Esophagus (tissue), 2 donors: ENCODE results near the gene KRTAP5-3. TPM values are rescaled to one million over a fixed set of nuclear protein-coding genes. Genes with fewer than 3 reads are reported as not detected.
A peak's percentile ranks its signal among the peaks of the same experiment; 100 is the strongest.

ENCODE experiments used
- H3K27ac ChIP-seq, 2 donors: one replicate each; pipeline ENCODE4 v1.5.1; 2013; ENCODE audit warnings: low read depth in 2 of 2, mild to moderate bottlenecking in 2 of 2, inconsistent platforms in 1 of 2, low read length in 1 of 2, moderate library complexity in 1 of 2
- H3K27me3 ChIP-seq, 2 donors: one replicate each; pipeline ENCODE4 v1.6.1; 2013; ENCODE audit warnings: low read length in 2 of 2, control low read depth in 1 of 2, mild to moderate bottlenecking in 1 of 2; ENCODE audit not compliant: insufficient read depth in 2 of 2, control insufficient read depth in 1 of 2
- H3K36me3 ChIP-seq, 2 donors: one replicate each; pipeline ENCODE4 v1.6.1; 2013; ENCODE audit warnings: low read length in 1 of 2; ENCODE audit not compliant: control insufficient read depth in 2 of 2, insufficient read depth in 2 of 2
- H3K4me1 ChIP-seq, 2 donors: one replicate each; pipeline ENCODE4 v1.6.1; 2013; ENCODE audit warnings: low read length in 1 of 2; ENCODE audit not compliant: control insufficient read depth in 2 of 2, insufficient read depth in 2 of 2
- H3K4me3 ChIP-seq, 2 donors: one replicate each; pipeline ENCODE4 v1.5.1; 2013; ENCODE audit warnings: low read length in 2 of 2, mild to moderate bottlenecking in 2 of 2, low read depth in 1 of 2, moderate library complexity in 1 of 2
- H3K9me3 ChIP-seq, 2 donors: one replicate each; pipeline ENCODE4 v1.6.1; 2013; ENCODE audit warnings: mild to moderate bottlenecking in 2 of 2, low read depth in 1 of 2, low read length in 1 of 2, moderate library complexity in 1 of 2; ENCODE audit not compliant: control insufficient read depth in 2 of 2, insufficient read depth in 1 of 2
- WGBS, 2 donors: extraction: QIAGEN DNeasy Blood & Tissue Kit; methylation state at CpG; one replicate each; pipeline ENCODE4 v1.1.7; 2013; 5-methylcytosine and 5-hydroxymethylcytosine counted together
- polyA plus RNA-seq, 2 donors: library from polyadenylated mRNA; stranded (reverse); fragments of 200-250 nt; gene quantifications; one replicate each; pipeline ENCODE4 v1.2.3, GENCODE V29; 2013
- donor health status: healthy with polysubstance abuse.
- donor health status: Bipolar disorder and iron deficiency.

The KRTAP5-3 gene
- polyA plus RNA-seq, 2 donors, result not detected

DNA sequence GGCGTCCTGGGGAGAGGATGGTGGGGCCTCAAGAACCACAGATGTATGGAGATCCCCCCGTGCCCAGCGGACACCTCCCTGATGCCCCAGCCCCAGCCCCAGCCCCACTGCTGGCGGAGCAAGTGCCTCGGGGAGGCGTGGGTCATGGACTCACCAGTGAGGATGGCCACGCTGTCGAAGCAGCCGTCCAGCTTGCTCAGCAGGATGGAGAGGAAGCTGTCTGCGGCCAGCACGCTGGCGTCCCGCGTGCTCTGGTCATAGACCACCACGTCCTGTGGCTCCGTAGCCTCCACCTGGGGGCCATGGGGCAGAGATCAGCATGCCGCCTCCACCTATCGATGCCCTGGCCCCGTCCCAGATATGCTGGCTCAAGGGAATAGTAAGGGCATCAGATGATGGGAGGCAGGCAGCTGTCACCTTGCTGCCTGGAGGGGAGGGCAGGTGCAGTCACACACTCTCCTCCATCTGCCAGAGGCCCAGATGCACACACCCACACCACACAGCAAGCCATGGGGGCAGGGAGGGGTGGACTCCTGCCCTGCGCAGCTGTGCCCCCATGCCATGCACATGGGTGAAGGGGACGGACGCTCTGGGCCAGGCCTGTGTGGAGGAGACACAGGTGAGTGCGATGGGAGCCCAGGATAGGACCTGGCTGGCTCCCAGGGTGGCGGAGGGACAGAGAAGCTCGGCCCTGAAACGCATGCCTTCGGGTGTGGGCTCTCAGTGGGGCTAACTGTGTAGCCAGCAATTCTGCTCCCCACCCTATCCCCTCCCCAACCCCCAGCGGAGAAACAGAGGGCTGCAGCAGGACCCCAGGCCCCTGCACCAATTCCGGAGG lies 44.3 kb downstream of the KRTAP5-3 start:
- Histone ChIP-seq H3K27ac (no peak overlapping the region), H3K4me3 (no peak overlapping the region), H3K9me3 (no peaks in the 10 kb centered on the region), H3K27me3 (no peaks in the 10 kb centered on the region), H3K4me1 (peaks cover 10% of the 10 kb centered on the region in 2 donors), H3K36me3 (no peaks in the 10 kb centered on the region)
- 78 to 81% methylated on average over 29 of the region's 29 CpGs for WGBS, 2 donors

DNA sequence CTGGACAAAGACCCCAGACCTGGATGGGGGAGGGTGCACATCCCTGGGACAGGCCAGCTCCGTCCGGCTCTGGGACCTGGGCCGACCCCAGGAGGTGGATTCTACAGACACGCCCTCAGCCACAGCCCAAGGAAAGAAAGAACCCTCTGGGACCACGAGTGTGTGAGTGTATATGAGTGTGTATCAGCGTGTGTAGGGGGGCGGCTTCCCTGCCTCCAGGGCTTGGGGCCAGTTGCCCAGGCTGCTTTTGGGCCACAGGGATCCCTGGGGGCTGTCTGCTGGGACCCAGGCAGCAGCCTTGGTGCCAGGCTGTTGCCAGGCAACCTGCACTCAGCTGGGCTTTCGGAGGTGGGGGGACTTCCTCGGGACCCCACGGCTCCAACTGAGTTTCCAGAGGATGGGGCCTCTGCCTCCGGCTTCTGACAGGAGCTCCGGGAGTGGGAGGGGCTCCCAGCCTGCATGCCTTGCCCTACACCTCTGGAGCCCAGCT lies 45.1 kb downstream of the KRTAP5-3 start:
- Histone ChIP-seq H3K4me1 (peaks cover 13 to 14% of the 10 kb centered on the region in 2 donors), H3K4me3 (no peak overlapping the region), H3K9me3 (no peaks in the 10 kb centered on the region), H3K36me3 (no peaks in the 10 kb centered on the region), H3K27ac (no peak overlapping the region), H3K27me3 (no peaks in the 10 kb centered on the region)
- WGBS, 2 donors, result 72% methylated on average over 12 of the region's 12 CpGs

GRCh38 chr11:1562469-1563148 lies 45.7 kb downstream of the KRTAP5-3 start:
- H3K27me3 ChIP-seq, result no peaks in the 10 kb centered on the region
- H3K36me3 ChIP-seq, result no peaks in the 10 kb centered on the region
- peaks cover 13 to 14% of the 10 kb centered on the region in 2 donors for H3K4me1 ChIP-seq
- no peak overlapping the region for H3K27ac ChIP-seq
- no peaks in the 10 kb centered on the region for H3K9me3 ChIP-seq
- no peak overlapping the region for H3K4me3 ChIP-seq
- WGBS, 2 donors, result 89 to 90% methylated on average over 14 of the region's 14 CpGs

DNA sequence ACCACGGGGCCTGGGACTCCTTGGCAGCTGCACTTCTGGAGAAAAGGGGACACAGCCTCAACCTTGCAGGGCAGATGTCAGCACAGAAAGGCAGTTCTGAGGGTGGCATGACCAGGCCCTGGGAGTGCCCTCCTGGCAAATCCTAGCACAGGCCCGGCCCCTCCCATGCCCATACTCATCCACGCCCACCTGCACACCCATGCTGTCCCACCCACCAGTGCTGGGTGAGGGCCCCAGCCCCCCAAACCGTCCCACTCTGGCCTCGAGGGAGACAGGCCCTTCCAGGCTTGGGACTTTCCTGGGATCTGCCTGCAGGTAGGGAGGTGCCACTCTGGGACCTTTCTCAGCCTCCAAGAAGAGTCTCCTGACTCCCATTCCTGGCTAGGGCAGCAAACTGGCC lies 46.3 kb downstream of the KRTAP5-3 start:
- H3K4me1 ChIP-seq, result peaks cover 13 to 14% of the 10 kb centered on the region in 2 donors
- no peaks in the 10 kb centered on the region for H3K36me3 ChIP-seq
- WGBS, 2 donors, result 61 to 77% methylated on average over 5 of the region's 5 CpGs
- no peaks in the 10 kb centered on the region for H3K9me3 ChIP-seq
- no peak overlapping the region for H3K4me3 ChIP-seq
- H3K27ac ChIP-seq, result no peak overlapping the region
- H3K27me3 ChIP-seq, result no peaks in the 10 kb centered on the region

- Histone ChIP-seq H3K4me1 (peaks cover 13 to 14% of the 10 kb centered on the region in 2 donors), H3K36me3 (no peaks in the 10 kb centered on the region), H3K4me3 (no peak overlapping the region), H3K27ac (no peak overlapping the region), H3K9me3 (no peaks in the 10 kb centered on the region), H3K27me3 (no peaks in the 10 kb centered on the region)
- 93 to 94% methylated on average over 17 of the region's 17 CpGs for WGBS, 2 donors
These were observed 47.0 kb downstream of the KRTAP5-3 start for GRCh38 chr11:1561266-1561665.

GRCh38 chr11:1560649-1561251 lies 47.5 kb downstream of the KRTAP5-3 start:
- H3K36me3 ChIP-seq, result no peaks in the 10 kb centered on the region
- H3K4me1 ChIP-seq, result peaks cover 13 to 14% of the 10 kb centered on the region in 2 donors
- no peak overlapping the region for H3K4me3 ChIP-seq
- 88 to 89% methylated on average over 8 of the region's 8 CpGs for WGBS, 2 donors
- no peaks in the 10 kb centered on the region for H3K27me3 ChIP-seq
- peak overlapping the region in 1 of 2 donors; percentile 36 for H3K27ac ChIP-seq
- no peaks in the 10 kb centered on the region for H3K9me3 ChIP-seq

DNA sequence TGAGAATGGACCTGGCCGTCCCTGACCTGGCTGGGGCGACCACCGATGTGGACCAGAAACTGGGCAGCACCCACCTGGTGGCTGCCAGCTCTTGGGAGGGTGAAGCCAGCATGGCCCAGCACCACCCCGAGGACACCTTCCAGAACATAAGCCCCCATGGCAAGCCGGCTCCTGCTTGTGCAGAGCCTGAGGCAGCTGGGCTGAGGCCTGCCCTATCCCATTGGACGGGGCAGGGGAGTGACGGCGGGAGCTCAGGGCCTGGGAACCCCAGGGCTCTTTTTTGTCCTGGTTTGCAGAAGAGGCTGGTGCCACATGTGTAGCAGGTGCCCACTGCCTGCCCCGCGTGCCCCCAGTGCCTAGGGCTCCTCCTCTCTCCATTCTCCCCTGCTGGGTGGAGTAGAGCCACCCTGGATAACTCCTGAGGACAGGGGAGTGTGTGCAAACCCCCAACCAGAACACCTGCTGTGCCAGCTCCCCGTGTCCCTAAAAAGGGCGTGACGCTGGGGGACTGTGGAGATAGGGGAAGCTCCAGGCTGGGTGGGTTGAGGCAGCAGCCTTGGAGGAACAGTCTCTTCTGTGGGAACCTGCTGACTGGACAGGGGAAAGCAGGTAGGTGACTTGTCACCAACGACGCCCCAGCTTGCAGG lies 48.1 kb downstream of the KRTAP5-3 start:
- peak overlapping the region; percentile 20 to 74 for H3K27ac ChIP-seq
- H3K27me3 ChIP-seq, result no peaks in the 10 kb centered on the region
- peaks cover 13 to 14% of the 10 kb centered on the region in 2 donors for H3K4me1 ChIP-seq
- H3K4me3 ChIP-seq, result no peak overlapping the region
- no peaks in the 10 kb centered on the region for H3K36me3 ChIP-seq
- 66 to 73% methylated on average over 15 of the region's 15 CpGs for WGBS, 2 donors
- no peaks in the 10 kb centered on the region for H3K9me3 ChIP-seq

DNA sequence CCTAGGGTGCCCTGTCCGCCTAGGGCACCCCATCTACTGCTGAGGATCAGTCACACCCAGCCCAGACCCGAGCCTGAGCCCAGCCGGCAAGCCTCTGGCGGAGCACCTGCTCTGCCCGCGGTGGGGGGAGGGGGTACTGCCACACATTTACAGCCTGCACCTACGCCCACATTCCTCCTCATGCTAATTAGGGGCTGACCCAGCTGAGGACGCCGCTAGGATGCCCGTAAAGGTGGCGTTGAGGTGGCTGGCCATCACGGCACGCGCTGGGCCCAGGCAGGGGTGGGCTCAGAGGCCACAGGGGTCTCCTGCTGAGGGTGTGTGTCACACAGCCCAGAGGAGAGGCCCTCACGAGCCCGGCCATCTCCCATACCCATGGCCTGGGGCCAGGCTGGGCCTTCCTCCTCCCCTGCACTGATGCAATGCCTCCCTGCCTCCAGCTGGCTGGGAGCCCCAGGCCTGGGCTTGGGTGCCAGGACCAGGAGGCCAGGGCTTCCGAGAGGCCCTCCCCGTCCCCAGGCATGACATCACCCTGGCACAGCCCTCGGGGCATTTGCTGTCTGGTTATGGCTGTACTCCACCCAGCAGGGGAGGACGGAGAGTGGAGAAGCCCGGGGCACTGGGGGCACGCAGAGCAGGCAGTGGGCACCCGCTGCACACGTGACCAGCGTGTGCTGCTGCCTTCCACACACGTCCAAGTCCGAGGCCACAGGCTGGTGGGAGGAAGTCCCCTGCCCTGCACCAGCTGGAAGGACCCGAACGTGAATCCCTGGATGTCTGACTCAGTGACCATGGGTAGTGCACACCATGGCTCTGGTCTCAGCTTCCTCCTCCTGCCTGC lies 48.9 kb downstream of the KRTAP5-3 start:
- Histone ChIP-seq H3K9me3 (no peaks in the 10 kb centered on the region), H3K36me3 (no peaks in the 10 kb centered on the region), H3K27ac (peak overlapping the region; percentile 82), H3K4me3 (no peak overlapping the region), H3K27me3 (no peaks in the 10 kb centered on the region), H3K4me1 (peaks cover 13 to 17% of the 10 kb centered on the region in 2 donors)
- 33 to 37% methylated on average over 27 to 29 of the region's 29 CpGs for WGBS, 2 donors
